ENCODE data around the gene TNPO2.
A peak's percentile ranks its signal among the peaks of the same experiment; 100 is the strongest.
"Not testable (repeated sequence)": the region's sequence is repeated elsewhere in the genome, so short reads cannot be mapped to it uniquely, and the experiment has no call there.

The TNPO2 gene

GRCh38 chr19:12681074-12681987 is 42.4 kb downstream of the TNPO2 start, which contains the start of gene DHPS:
Gene DHPS, minus strand, starts transcription at chr19:12681880. Its CDS starts 114 bp downstream, at chr19:12681766.
- DNase-seq (ENCODE audit: low spot score): peak; percentile 92

GRCh38 chr19:12680034-12680433 is 43.7 kb downstream of the TNPO2 start:
- DNase-seq (ENCODE audit: low spot score): no peak
- TF ChIP-seq, protein P1, sequence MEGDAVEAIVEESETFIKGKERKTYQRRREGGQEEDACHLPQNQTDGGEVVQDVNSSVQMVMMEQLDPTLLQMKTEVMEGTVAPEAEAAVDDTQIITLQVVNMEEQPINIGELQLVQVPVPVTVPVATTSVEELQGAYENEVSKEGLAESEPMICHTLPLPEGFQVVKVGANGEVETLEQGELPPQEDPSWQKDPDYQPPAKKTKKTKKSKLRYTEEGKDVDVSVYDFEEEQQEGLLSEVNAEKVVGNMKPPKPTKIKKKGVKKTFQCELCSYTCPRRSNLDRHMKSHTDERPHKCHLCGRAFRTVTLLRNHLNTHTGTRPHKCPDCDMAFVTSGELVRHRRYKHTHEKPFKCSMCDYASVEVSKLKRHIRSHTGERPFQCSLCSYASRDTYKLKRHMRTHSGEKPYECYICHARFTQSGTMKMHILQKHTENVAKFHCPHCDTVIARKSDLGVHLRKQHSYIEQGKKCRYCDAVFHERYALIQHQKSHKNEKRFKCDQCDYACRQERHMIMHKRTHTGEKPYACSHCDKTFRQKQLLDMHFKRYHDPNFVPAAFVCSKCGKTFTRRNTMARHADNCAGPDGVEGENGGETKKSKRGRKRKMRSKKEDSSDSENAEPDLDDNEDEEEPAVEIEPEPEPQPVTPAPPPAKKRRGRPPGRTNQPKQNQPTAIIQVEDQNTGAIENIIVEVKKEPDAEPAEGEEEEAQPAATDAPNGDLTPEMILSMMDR (IDR thresholded peaks at IDR 0.05; ENCODE audit: extremely low read depth, missing control alignments): no peak

More at GRCh38 chr19:12681074-12681987, 42.4 kb downstream of the TNPO2 start, which contains the start of gene DHPS:
- TF ChIP-seq, protein P1 (IDR thresholded peaks at IDR 0.05; ENCODE audit: extremely low read depth, missing control alignments): no peak

DNA sequence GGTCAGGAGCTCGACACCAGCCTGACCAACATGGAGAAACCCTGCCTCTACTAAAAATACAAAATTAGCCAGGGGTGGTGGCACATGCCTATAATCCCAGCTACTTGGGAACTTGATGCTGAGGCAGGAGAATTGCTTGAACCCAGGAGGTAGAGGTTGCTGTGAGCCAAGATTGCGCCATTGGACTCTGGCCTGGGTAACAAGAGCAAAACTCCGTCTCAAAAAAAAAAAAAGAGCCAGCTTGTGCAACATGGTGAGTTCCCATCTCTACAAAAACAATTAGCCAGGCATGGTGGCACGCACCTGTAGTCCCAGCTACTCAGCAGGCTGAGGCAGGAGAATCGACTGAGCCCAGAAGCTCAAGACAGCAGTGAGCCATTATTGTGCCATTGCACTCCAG is 45.7 kb downstream of the TNPO2 start:
- DNase-seq (ENCODE audit: low spot score): not testable (repeated sequence)

DNA sequence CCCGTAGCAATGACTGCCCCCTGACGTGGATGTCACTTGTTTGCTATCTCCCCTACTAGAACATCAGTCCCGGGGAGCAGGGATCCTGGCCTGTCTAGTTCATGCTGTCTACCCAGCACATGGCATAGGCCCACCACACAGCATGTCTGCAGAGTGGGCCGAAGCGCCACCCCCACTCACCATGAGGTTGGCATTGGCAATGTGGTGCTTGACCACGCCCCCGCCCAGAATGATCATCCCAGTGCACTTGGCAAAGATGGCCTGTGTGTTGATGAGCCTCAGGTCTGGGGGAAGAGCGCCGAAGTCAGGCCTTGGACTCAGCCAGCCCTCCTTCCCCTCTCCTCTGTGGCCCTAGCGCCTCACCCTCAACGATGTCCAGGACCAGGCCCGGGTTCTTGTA is 46.8 kb downstream of the TNPO2 start:
- no peak for DNase-seq (ENCODE audit: low spot score)
- TF ChIP-seq, protein P1 (IDR thresholded peaks at IDR 0.05; ENCODE audit: extremely low read depth, missing control alignments): no peak

DNA sequence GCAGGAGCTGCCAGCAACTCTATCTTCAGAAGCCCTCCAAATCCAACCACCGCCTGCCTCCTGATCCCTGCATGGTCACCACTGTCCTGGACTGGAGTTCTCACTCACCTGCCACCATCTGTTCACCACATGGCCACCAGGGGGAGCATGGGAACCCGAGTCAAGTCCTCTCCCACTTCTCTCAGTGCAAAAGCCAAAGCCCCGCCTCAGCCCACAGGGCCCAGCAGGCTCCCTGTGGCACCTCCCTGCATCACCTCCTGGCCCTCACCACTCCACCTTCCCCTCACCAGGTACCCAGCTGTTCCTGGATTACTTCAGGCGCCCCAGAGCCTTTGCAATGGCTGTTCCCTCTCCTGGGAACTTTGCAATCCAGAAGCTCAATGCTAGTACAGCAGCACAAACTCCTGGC is 47.3 kb downstream of the TNPO2 start:
- DNase-seq (ENCODE audit: low spot score): peak; percentile 78
- TF ChIP-seq, protein P1 (IDR thresholded peaks at IDR 0.05; ENCODE audit: extremely low read depth, missing control alignments): peak; percentile 67

GRCh38 chr19:12675940-12676339 is 47.8 kb downstream of the TNPO2 start:
- TF ChIP-seq, protein P1 (IDR thresholded peaks at IDR 0.05; ENCODE audit: extremely low read depth, missing control alignments): no peak
- no peak for DNase-seq (ENCODE audit: low spot score)

GRCh38 chr19:12675399-12675798 is 48.3 kb downstream of the TNPO2 start:
- TF ChIP-seq, protein P1 (IDR thresholded peaks at IDR 0.05; ENCODE audit: extremely low read depth, missing control alignments): no peak
- DNase-seq (ENCODE audit: low spot score): no peak
